K562 (cell line): ENCODE results near the gene STOM. TPM values are rescaled to one million over a fixed set of nuclear protein-coding genes. Genes with fewer than 3 reads are reported as not detected.

Source experiments
- ATAC-seq: fragments of 200-7000 bp; cut with Tn5 transposase; 3 replicates; pipeline ENCODE4 v1.9.1; 2020; ENCODE audit warnings: moderate library complexity
- BruUV-seq: library from RNA; stranded (reverse); fragments of 400-500 nt; replicated peaks from 2 replicates; lab custom pipeline; 2021; lab: Mats Ljungman, UMichigan
- CTCF ChIA-PET: fragments of 300-600 bp; formaldehyde crosslinking; extraction: SDS; loops from one replicate; lab custom pipeline; 2021; ENCODE audit warnings: low intra/inter-chr PET ratio; lab: Yijun Ruan, JAX
- POLR2A ChIA-PET: fragments of 300-600, 350-650 bp; sonication (Branson Sonifier 250); formaldehyde crosslinking; extraction: SDS; loops from one replicate; lab custom pipeline; 2021; ENCODE audit warnings: antibody characterized with exemption, inconsistent platforms; lab: Yijun Ruan, JAX
- DNase-seq, 4 experiments: peaks; one replicate each; pipeline versions ENCODE4 v3.0.0 to v3.0.0-alpha.2; 2011 to 2018; ENCODE audit warnings: low spot score in 3 of 4, mixed read lengths in 3 of 4; ENCODE audit errors: extremely low read depth in 1 of 4
- FAIRE-seq: peaks from 2 replicates; lab custom pipeline; 2011; peaks lifted over from hg19 to GRCh38; lab: Jason Lieb, UNC
- H2AFZ ChIP-seq: 2 replicates; pipeline ENCODE4 v1.6.0; 2011; ENCODE audit warnings: low read depth, low read length, control low read depth, inconsistent platforms
- H3K27ac ChIP-seq: fragments of 200-600 bp; 3 replicates; pipeline ENCODE4 v1.8.0; 2011; ENCODE audit warnings: low read depth, mild to moderate bottlenecking, control low read depth, inconsistent platforms, low read length, moderate library complexity, mixed read lengths; ENCODE audit errors: extremely low read depth
- H3K27me3 ChIP-seq, 2 experiments: fragments of 300-600 bp in 1 of 2; 2 replicates in 1 of 2; 3 replicates in 1 of 2; pipeline versions ENCODE4 v1.6.0 to v1.8.0; 2011; ENCODE audit warnings: inconsistent platforms in 2 of 2, low read length in 2 of 2, mild to moderate bottlenecking in 1 of 2, mixed read lengths in 1 of 2, moderate library complexity in 1 of 2; ENCODE audit not compliant: control insufficient read depth in 2 of 2, insufficient read depth in 2 of 2
- H3K36me3 ChIP-seq: fragments of 300-600 bp; 3 replicates; pipeline ENCODE4 v1.8.0; 2011; ENCODE audit warnings: mild to moderate bottlenecking, low read length, inconsistent platforms; ENCODE audit not compliant: control insufficient read depth, insufficient read depth
- H3K4me1 ChIP-seq, 2 experiments: fragments of 200-600 bp in 1 of 2; replicated peaks in 1 of 2; 2 replicates in 1 of 2; 3 replicates in 1 of 2; pipeline versions ENCODE4 v1.5.1 to v1.8.0; 2011; ENCODE audit warnings: inconsistent platforms in 2 of 2, low read length in 2 of 2, mild to moderate bottlenecking in 1 of 2, mixed read lengths in 1 of 2, moderate library complexity in 1 of 2; ENCODE audit not compliant: control insufficient read depth in 2 of 2, insufficient read depth in 2 of 2
- H3K4me2 ChIP-seq: 2 replicates; pipeline ENCODE4 v1.6.1; 2011; ENCODE audit warnings: low read length, control low read depth, inconsistent platforms, mixed read lengths; ENCODE audit not compliant: insufficient read depth
- H3K4me3 ChIP-seq: fragments of 200-600 bp; sonication (generic), shearing (Covaris generic); 2 replicates; pipeline ENCODE4 v1.5.1; 2016; ENCODE audit warnings: control low read depth, inconsistent platforms
- H3K79me2 ChIP-seq: fragments of 200-600 bp; 3 replicates; pipeline ENCODE4 v1.8.0; 2011; ENCODE audit warnings: low read length, inconsistent platforms; ENCODE audit not compliant: control insufficient read depth, insufficient read depth
- H3K9ac ChIP-seq, 2 experiments: 2 replicates each; pipeline versions ENCODE4 v1.6.0 to v1.6.1; 2011; ENCODE audit warnings: low read depth in 2 of 2, low read length in 2 of 2, control low read depth in 1 of 2, inconsistent platforms in 1 of 2, mild to moderate bottlenecking in 1 of 2, mixed read lengths in 1 of 2; ENCODE audit not compliant: insufficient read depth in 1 of 2
- H3K9me1 ChIP-seq: one replicate; pipeline ENCODE4 v1.6.0; 2011; ENCODE audit warnings: inconsistent platforms, mild to moderate bottlenecking, low read length, moderate library complexity; ENCODE audit not compliant: control insufficient read depth, insufficient read depth
- H3K9me3 ChIP-seq: replicated peaks from 2 replicates; pipeline ENCODE4 v1.5.1; 2011; ENCODE audit warnings: low read depth, low read length, inconsistent platforms; ENCODE audit not compliant: control insufficient read depth, insufficient read depth
- H4K20me1 ChIP-seq: replicated peaks from 2 replicates; pipeline ENCODE4 v1.6.1; 2011; ENCODE audit warnings: low read length, inconsistent platforms, mixed read lengths; ENCODE audit not compliant: control insufficient read depth, insufficient read depth
- ATF3 ChIP-seq, 2 experiments: fragments of 450-650 bp in 1 of 2; sonication (generic) in 1 of 2; formaldehyde crosslinking in 1 of 2; IDR thresholded peaks in 1 of 2; conservative IDR thresholded peaks in 1 of 2; 2 replicates each; pipeline versions ENCODE4 v1.6.1 to v1.8.1; 2016 to 2023; ENCODE audit warnings: mild to moderate bottlenecking in 2 of 2, moderate library complexity in 2 of 2, inconsistent platforms in 1 of 2, missing genetic modification reagents in 1 of 2
- ATF7 ChIP-seq: fragments of 450-650 bp; IDR thresholded peaks from 2 replicates; pipeline ENCODE4 v1.7.1; 2014; ENCODE audit warnings: mild to moderate bottlenecking, moderate library complexity
- EWSR1 ChIP-seq: fragments of 450-650 bp; IDR thresholded peaks from 2 replicates; pipeline ENCODE4 v1.6.1; 2018; ENCODE audit warnings: borderline replicate concordance, mild to moderate bottlenecking, low read depth, moderate library complexity; ENCODE audit not compliant: partially characterized antibody
- JUND ChIP-seq, 2 experiments: IDR thresholded peaks; 2 replicates in 1 of 2; 3 replicates in 1 of 2; pipeline ENCODE4 v1.6.1; 2011; ENCODE audit warnings: borderline replicate concordance in 2 of 2, low read depth in 2 of 2, low read length in 2 of 2, improper control_type of control experiment in 1 of 2, missing biosample characterization in 1 of 2, missing genetic modification characterization in 1 of 2, missing genetic modification reagents in 1 of 2
- TFE3 ChIP-seq: fragments of 450-650 bp; formaldehyde crosslinking; IDR thresholded peaks from 2 replicates; pipeline ENCODE4 v1.4.0; 2020; ENCODE audit warnings: mild to moderate bottlenecking, mixed read lengths
- WGBS: fragments of 100-300 bp; shearing (Covaris generic); methylation state at CpG from one replicate; pipeline ENCODE4 v1.1.6; 2016; ENCODE audit warnings: low coverage, mixed read lengths; ENCODE audit not compliant: insufficient coverage; ENCODE audit errors: missing lambda C conversion rate; 5-methylcytosine and 5-hydroxymethylcytosine counted together
- in situ Hi-C: fragments of 300-500 bp; cut with MboI; formaldehyde crosslinking; loops from 4 replicates; pipeline ENCODE4 v1.15.0; 2018; ENCODE audit warnings: inconsistent platforms, mixed read lengths
- intact Hi-C: fragments of 100-400 bp; cut with micrococcal nuclease; formaldehyde crosslinking; loops from 2 replicates; pipeline ENCODE4 v1.14.2; 2022
- polyA plus RNA-seq, 8 experiments: library from polyadenylated mRNA; depleted of rRNA in 4 of 8; stranded (reverse) in 5 of 8; unstranded in 3 of 8; fragments of >200 nt; fragmentation: Nextera tagmentation in 2 of 8; fragmentation: Illumina TruSeq in 1 of 8; extraction: Ambion mirVana in 2 of 8; extraction: Trizol in 1 of 8; gene quantifications; 2 replicates each; pipeline versions ENCODE4 v1.2.1 to v1.2.3, GENCODE V29; 2011 to 2014; ENCODE audit warnings: inconsistent platforms in 1 of 8, missing spikeins in 1 of 8
- total RNA-seq, 7 experiments: library from RNA; depleted of rRNA in 6 of 7; stranded (reverse); fragments of >200 nt in 6 of 7; fragmentation: Illumina TruSeq in 2 of 7; extraction: Trizol in 2 of 7; gene quantifications; 2 replicates each; pipeline versions ENCODE4 v1.2.1 to v1.2.3, GENCODE V29; 2011 to 2021; ENCODE audit warnings: low replicate concordance in 1 of 7
- TF ChIP-seq, protein P1 (sequence below): fragments of 150-350 bp; conservative IDR thresholded peaks from 2 replicates; pipeline ENCODE4 v1.6.1; 2014; ENCODE audit warnings: low read length

STOM gene
- total and polyA plus RNA-seq, 9 of the 15 experiments (the other 6 are each of a cell fraction or from before 2014, with no cell fraction given), result 23.2 to 140 (median 43.9) TPM

- POLR2A ChIA-PET, result no interaction called here
- BruUV-seq, result no TSS peak
- in situ Hi-C loops (no loop called here), intact Hi-C loops (loop anchor here (10.0 kb wide), 1 partner anchor 584 kb away; no protein-coding TSS in a partner anchor)
- Histone ChIP-seq H4K20me1 (no peaks in the 10 kb centered on the region), H3K27ac (no peak overlapping the region), H3K9me1 (no peaks in the 10 kb centered on the region), H3K4me1 (peaks cover 6 to 10% of the 10 kb centered on the region in 2 experiments; a peak in 4 of 5 replicates), H3K79me2 (no peaks in the 10 kb centered on the region), H3K4me2 (no peak overlapping the region), H3K4me3 (no peak overlapping the region), H3K9ac (no peak overlapping the region), H3K27me3 (no peaks in the 10 kb centered on the region), H2AFZ (no peak overlapping the region), H3K9me3 (no peaks in the 10 kb centered on the region), H3K36me3 (no peaks in the 10 kb centered on the region; the same call in 2 of the 3 replicates)
- ATAC-seq, result no peak
- FAIRE-seq, result no peak
- TF ChIP-seq ATF3 (IDR thresholded peaks at IDR 0.05), result peak; percentile 68
- TF ChIP-seq ATF3 (CRISPR knock-in tag; conservative IDR thresholded peaks at IDR 0.05), result no peak
- no peak for TF ChIP-seq EWSR1
- TF ChIP-seq, protein P1, sequence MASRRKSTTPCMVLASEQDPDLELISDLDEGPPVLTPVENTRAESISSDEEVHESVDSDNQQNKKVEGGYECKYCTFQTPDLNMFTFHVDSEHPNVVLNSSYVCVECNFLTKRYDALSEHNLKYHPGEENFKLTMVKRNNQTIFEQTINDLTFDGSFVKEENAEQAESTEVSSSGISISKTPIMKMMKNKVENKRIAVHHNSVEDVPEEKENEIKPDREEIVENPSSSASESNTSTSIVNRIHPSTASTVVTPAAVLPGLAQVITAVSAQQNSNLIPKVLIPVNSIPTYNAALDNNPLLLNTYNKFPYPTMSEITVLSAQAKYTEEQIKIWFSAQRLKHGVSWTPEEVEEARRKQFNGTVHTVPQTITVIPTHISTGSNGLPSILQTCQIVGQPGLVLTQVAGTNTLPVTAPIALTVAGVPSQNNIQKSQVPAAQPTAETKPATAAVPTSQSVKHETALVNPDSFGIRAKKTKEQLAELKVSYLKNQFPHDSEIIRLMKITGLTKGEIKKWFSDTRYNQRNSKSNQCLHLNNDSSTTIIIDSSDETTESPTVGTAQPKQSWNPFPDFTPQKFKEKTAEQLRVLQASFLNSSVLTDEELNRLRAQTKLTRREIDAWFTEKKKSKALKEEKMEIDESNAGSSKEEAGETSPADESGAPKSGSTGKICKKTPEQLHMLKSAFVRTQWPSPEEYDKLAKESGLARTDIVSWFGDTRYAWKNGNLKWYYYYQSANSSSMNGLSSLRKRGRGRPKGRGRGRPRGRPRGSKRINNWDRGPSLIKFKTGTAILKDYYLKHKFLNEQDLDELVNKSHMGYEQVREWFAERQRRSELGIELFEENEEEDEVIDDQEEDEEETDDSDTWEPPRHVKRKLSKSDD, result no peak
- TF ChIP-seq TFE3 (CRISPR knock-in tag), result peak; percentile 39; the same call in 1 of the 2 replicates
- no peak for TF ChIP-seq JUND (IDR thresholded peaks at IDR 0.05; ENCODE audit: borderline replicate concordance, low read depth, low read length)
- TF ChIP-seq JUND (tag; IDR thresholded peaks at IDR 0.05; ENCODE audit: borderline replicate concordance, low read depth, low read length), result peak; percentile 27; the same call in 1 of the 3 replicates
- peak; percentile 45; the same call in 1 of the 2 replicates for TF ChIP-seq ATF7
- DNase-seq, result no peak
- 55% methylated on average over 16 of the region's 16 CpGs for WGBS
- CTCF ChIA-PET, result no interaction called here
Observed at GRCh38 chr9:121328876-121329681, 41.0 kb downstream of the STOM start.
